Natural killer cell (primary cell): ENCODE data around the gene AJM1. TPM values are rescaled to one million over a fixed set of nuclear protein-coding genes. Genes with fewer than 3 reads are reported as not detected.

Experiments used
- ATAC-seq, 3 donors: fragments of 150-1000 bp in 2 of 3; fragments of 200-7000 bp in 1 of 3; cut with Tn5 transposase; 1 replicate in 1 of 3; 2 replicates in 2 of 3; pipeline ENCODE4 v1.10.0; 2021; ENCODE audit warnings: mild to moderate bottlenecking in 2 of 3, moderate library complexity in 2 of 3
- DNase-seq, 2 donors: peaks; one replicate each; pipeline versions ENCODE4 v3.0.0 to v3.0.0-alpha.2; 2013 to 2021; ENCODE audit warnings: mixed read lengths in 1 of 2
- H3K27ac ChIP-seq: one replicate; pipeline ENCODE4 v1.5.1; 2013; ENCODE audit warnings: mild to moderate bottlenecking, low read length
- H3K27me3 ChIP-seq: one replicate; pipeline ENCODE4 v1.6.1; 2013; ENCODE audit warnings: low read length; ENCODE audit not compliant: control insufficient read depth, insufficient read depth
- H3K36me3 ChIP-seq: one replicate; pipeline ENCODE4 v1.6.1; 2013; ENCODE audit warnings: low read length; ENCODE audit not compliant: control insufficient read depth, insufficient read depth
- H3K4me1 ChIP-seq: one replicate; pipeline ENCODE4 v1.6.1; 2013; ENCODE audit warnings: low read length; ENCODE audit not compliant: control insufficient read depth, insufficient read depth
- H3K4me3 ChIP-seq: one replicate; pipeline ENCODE4 v1.5.1; 2013; ENCODE audit warnings: low read length
- H3K9me3 ChIP-seq: one replicate; pipeline ENCODE4 v1.6.1; 2013; ENCODE audit warnings: low read length; ENCODE audit not compliant: control insufficient read depth, insufficient read depth
- H3K27ac Mint-ChIP-seq, 2 donors: one replicate each; pipeline ENCODE4 v1.8.0; 2022; ENCODE audit warnings: mild to moderate bottlenecking in 2 of 2, mixed read lengths in 2 of 2, moderate library complexity in 1 of 2
- H3K27me3 Mint-ChIP-seq, 2 donors: one replicate each; pipeline ENCODE4 v1.8.0; 2022; ENCODE audit warnings: low read depth in 2 of 2, mixed read lengths in 2 of 2
- H3K36me3 Mint-ChIP-seq: one replicate; pipeline ENCODE4 v1.8.0; 2022; ENCODE audit warnings: mixed read lengths
- H3K4me1 Mint-ChIP-seq, 2 donors: one replicate each; pipeline ENCODE4 v1.8.0; 2022; ENCODE audit warnings: mixed read lengths in 2 of 2
- H3K4me3 Mint-ChIP-seq: one replicate; pipeline ENCODE4 v1.8.0; 2022; ENCODE audit warnings: mild to moderate bottlenecking, moderate library complexity, mixed read lengths
- H3K9me3 Mint-ChIP-seq, 2 donors: one replicate each; pipeline ENCODE4 v1.8.0; 2022; ENCODE audit warnings: mixed read lengths in 2 of 2
- CTCF ChIP-seq: fragments of 200-600 bp; IDR thresholded peaks from one replicate; pipeline ENCODE4 v1.8.0; 2022; ENCODE audit warnings: antibody characterized with exemption
- WGBS: methylation state at CpG from one replicate; pipeline ENCODE4 v1.1.7; 2013; ENCODE audit warnings: missing lambda C conversion rate; ENCODE audit not compliant: insufficient coverage; 5-methylcytosine and 5-hydroxymethylcytosine counted together
- intact Hi-C: fragments of 100-400 bp; cut with micrococcal nuclease; formaldehyde crosslinking; loops from one replicate; pipeline ENCODE4 v1.14.2; 2022
- total RNA-seq, 4 donors: library from RNA; stranded (reverse); fragments of 120-200 nt in 1 of 4; gene quantifications; one replicate each; pipeline versions ENCODE4 v1.2.3 to v1.2.4, GENCODE V29; 2013 to 2022

Gene AJM1
- total RNA-seq, 3 donors from 2014 or later (not counting 1 experiment from before 2014, with no cell fraction given) = 26.6 to 35.6 (median 31.5) TPM

- Histone ChIP-seq H3K36me3 (peaks cover 3% of the 10 kb centered on the region), H3K4me3 (no peak overlapping the region), H3K4me1 (peaks cover 18% of the 10 kb centered on the region), H3K9me3 (no peaks in the 10 kb centered on the region), H3K27me3 (no peaks in the 10 kb centered on the region), H3K27ac (no peak overlapping the region)
- intact Hi-C loops = no loop called here
- Mint-ChIP-seq H3K4me3 (no peak overlapping the region), H3K27me3 (no peaks in the 10 kb centered on the region), H3K36me3 (no peaks in the 10 kb centered on the region), H3K27ac (no peak overlapping the region), H3K9me3 (no peaks in the 10 kb centered on the region), H3K4me1 (peaks cover 0 to 4% of the 10 kb centered on the region in 2 donors)
- ATAC-seq (no peak), DNase-seq (no peak)
- TF ChIP-seq CTCF = no peak
- WGBS = 85% methylated on average over 30 of the region's 30 CpGs
Measured at GRCh38 chr9:136854113-136854841, 12.0 kb downstream of the AJM1 start.

GRCh38 chr9:136854842-136855460 lies 12.7 kb downstream of the AJM1 start:
- H3K9me3 ChIP-seq = no peaks in the 10 kb centered on the region
- Mint-ChIP-seq H3K27ac (no peak overlapping the region), H3K27me3 (no peaks in the 10 kb centered on the region), H3K9me3 (no peaks in the 10 kb centered on the region), H3K4me1 (peaks cover 0 to under 1% of the 10 kb centered on the region in 2 donors), H3K36me3 (no peaks in the 10 kb centered on the region), H3K4me3 (no peak overlapping the region)
- intact Hi-C loops = no loop called here
- 92% methylated on average over 23 of the region's 23 CpGs for WGBS
- H3K4me1 ChIP-seq = peaks cover 14% of the 10 kb centered on the region
- H3K4me3 ChIP-seq = no peak overlapping the region
- DNase-seq (no peak), ATAC-seq (no peak)
- peaks cover 3% of the 10 kb centered on the region for H3K36me3 ChIP-seq
- H3K27me3 ChIP-seq = no peaks in the 10 kb centered on the region
- no peak for TF ChIP-seq CTCF
- no peak overlapping the region for H3K27ac ChIP-seq

GRCh38 chr9:136855461-136856078 lies 13.3 kb downstream of the AJM1 start:
- intact Hi-C loops = no loop called here
- peaks cover 10% of the 10 kb centered on the region for H3K4me1 ChIP-seq
- Mint-ChIP-seq H3K4me3 (no peak overlapping the region), H3K27ac (no peak overlapping the region), H3K9me3 (no peaks in the 10 kb centered on the region), H3K4me1 (no peaks in the 10 kb centered on the region), H3K36me3 (no peaks in the 10 kb centered on the region), H3K27me3 (no peaks in the 10 kb centered on the region)
- H3K4me3 ChIP-seq = no peak overlapping the region
- no peak overlapping the region for H3K27ac ChIP-seq
- H3K36me3 ChIP-seq = peaks cover 3% of the 10 kb centered on the region
- no peak for DNase-seq
- 89% methylated on average over 26 of the region's 26 CpGs for WGBS
- H3K27me3 ChIP-seq = no peaks in the 10 kb centered on the region
- ATAC-seq = no peak
- no peaks in the 10 kb centered on the region for H3K9me3 ChIP-seq
- no peak for TF ChIP-seq CTCF
